ENCODE measurements around the gene RHOJ. TPM values are rescaled to one million over a fixed set of nuclear protein-coding genes. Genes with fewer than 3 reads are reported as not detected.

Gene RHOJ
- polyA plus RNA-seq, 1 experiment = 62.7 TPM

GRCh38 chr14:63167044-63167443 is 37.2 kb upstream of the RHOJ start:
- POLR2A ChIA-PET = no interaction called here

GRCh38 chr14:63174760-63175191 is 29.5 kb upstream of the RHOJ start:
- Histone ChIP-seq H3K27ac (ENCODE audit: low read depth, low read length) (no peak overlapping the region), H3K27me3 (ENCODE audit: control insufficient read depth, insufficient read depth, low read length) (no peaks in the 10 kb centered on the region), H3K9me3 (ENCODE audit: control insufficient read depth, insufficient read depth, low read length) (no peaks in the 10 kb centered on the region), H3K4me3 (ENCODE audit: low read depth, low read length) (no peak overlapping the region)
- CTCF ChIA-PET = interaction anchor here (0.6 to 6.0 kb wide), 27 partner anchors 10 to 1012 kb away, joined by 3 to 90 read pairs (median 4); partner anchors contain the start of gene RHOJ
- POLR2A ChIA-PET = interaction anchor here (1.4 kb wide), 1 partner anchor 29 kb away, joined by 3 read pairs; the partner anchor contains the start of gene RHOJ
- DNase-seq (ENCODE audit: low read depth, low spot score) = peak; percentile 34
- TF ChIP-seq CTCF (IDR thresholded peaks at IDR 0.05; ENCODE audit: low read depth, low read length) = peak; percentile 79

More at GRCh38 chr14:63167044-63167443, 37.2 kb upstream of the RHOJ start:
- TF ChIP-seq CTCF (IDR thresholded peaks at IDR 0.05; ENCODE audit: low read depth, low read length) = no peak
- CTCF ChIA-PET = interaction anchor here (1.1 kb wide), 1 partner anchor 110 kb away, joined by 3 read pairs; no protein-coding TSS in a partner anchor
- no peak overlapping the region for H3K4me3 ChIP-seq (ENCODE audit: low read depth, low read length)
- H3K9me3 ChIP-seq (ENCODE audit: control insufficient read depth, insufficient read depth, low read length) = peaks cover 4% of the 10 kb centered on the region; the same call in 1 of the 2 replicates
- DNase-seq (ENCODE audit: low read depth, low spot score) = no peak
- H3K27me3 ChIP-seq (ENCODE audit: control insufficient read depth, insufficient read depth, low read length) = no peaks in the 10 kb centered on the region
- H3K27ac ChIP-seq (ENCODE audit: low read depth, low read length) = no peak overlapping the region

GRCh38 chr14:63175531-63175930 is 28.7 kb upstream of the RHOJ start:
- no peak overlapping the region for H3K4me3 ChIP-seq (ENCODE audit: low read depth, low read length)
- H3K27me3 ChIP-seq (ENCODE audit: control insufficient read depth, insufficient read depth, low read length) = no peaks in the 10 kb centered on the region
- no peaks in the 10 kb centered on the region for H3K9me3 ChIP-seq (ENCODE audit: control insufficient read depth, insufficient read depth, low read length)
- TF ChIP-seq CTCF (IDR thresholded peaks at IDR 0.05; ENCODE audit: low read depth, low read length) = no peak
- no peak overlapping the region for H3K27ac ChIP-seq (ENCODE audit: low read depth, low read length)
- ChIA-PET POLR2A (no interaction called here), CTCF (interaction anchor here (0.9 to 6.0 kb wide), 6 partner anchors 10 to 120 kb away, joined by 3 to 90 read pairs (median 8); no protein-coding TSS in a partner anchor)
- no peak for DNase-seq (ENCODE audit: low read depth, low spot score)

GRCh38 chr14:63178912-63179311 is 25.3 kb upstream of the RHOJ start:
- TF ChIP-seq CTCF (IDR thresholded peaks at IDR 0.05; ENCODE audit: low read depth, low read length) = no peak
- Histone ChIP-seq H3K27ac (ENCODE audit: low read depth, low read length) (no peak overlapping the region), H3K4me3 (ENCODE audit: low read depth, low read length) (no peak overlapping the region), H3K27me3 (ENCODE audit: control insufficient read depth, insufficient read depth, low read length) (no peaks in the 10 kb centered on the region), H3K9me3 (ENCODE audit: control insufficient read depth, insufficient read depth, low read length) (no peaks in the 10 kb centered on the region)
- ChIA-PET CTCF (interaction anchor here (1.9 kb wide), 1 partner anchor 98 kb away, joined by 6 read pairs; no protein-coding TSS in a partner anchor), POLR2A (no interaction called here)
- DNase-seq (ENCODE audit: low read depth, low spot score) = no peak

- ChIA-PET POLR2A (no interaction called here), CTCF (interaction anchor here (1.9 kb wide), 1 partner anchor 98 kb away, joined by 6 read pairs; no protein-coding TSS in a partner anchor)
- Histone ChIP-seq H3K27me3 (ENCODE audit: control insufficient read depth, insufficient read depth, low read length) (no peaks in the 10 kb centered on the region), H3K9me3 (ENCODE audit: control insufficient read depth, insufficient read depth, low read length) (no peaks in the 10 kb centered on the region), H3K27ac (ENCODE audit: low read depth, low read length) (no peak overlapping the region), H3K4me3 (ENCODE audit: low read depth, low read length) (no peak overlapping the region)
- no peak for TF ChIP-seq CTCF (IDR thresholded peaks at IDR 0.05; ENCODE audit: low read depth, low read length)
- DNase-seq (ENCODE audit: low read depth, low spot score) = no peak
These were observed 24.9 kb upstream of the RHOJ start for GRCh38 chr14:63179383-63179782.
